Panc1 (cell line): ENCODE data around the gene OR51B4. TPM values are rescaled to one million over a fixed set of nuclear protein-coding genes. Genes with fewer than 3 reads are reported as not detected.

ENCODE experiments used
- ATAC-seq: fragments of 200-7000 bp; cut with Tn5 transposase; 2 replicates; pipeline ENCODE4 v1.9.1; 2020; ENCODE audit warnings: mild to moderate bottlenecking, moderate library complexity
- BruUV-seq: library from RNA; stranded (reverse); fragments of 400-500 nt; replicated peaks from 2 replicates; lab custom pipeline; 2021; lab: Mats Ljungman, UMichigan
- CTCF ChIA-PET: fragments of 300-600 bp; sonication (Branson Sonifier 250); formaldehyde crosslinking; loops from one replicate; lab custom pipeline; 2022; ENCODE audit warnings: antibody characterized with exemption; lab: Charles Lee
- POLR2A ChIA-PET: fragments of 300-600 bp; sonication (Branson Sonifier 250); formaldehyde crosslinking; loops from one replicate; lab custom pipeline; 2022; ENCODE audit warnings: antibody characterized with exemption; lab: Charles Lee
- DNase-seq: peaks from one replicate; pipeline ENCODE4 v3.0.0-alpha.2; 2010; ENCODE audit warnings: low read depth, low spot score
- H3K27ac ChIP-seq: 2 replicates; pipeline ENCODE4 v1.5.1; 2011; ENCODE audit warnings: mild to moderate bottlenecking, low read length, inconsistent platforms
- H3K27me3 ChIP-seq: fragments of 200-500 bp; sonication (Bioruptor generic); 2 replicates; pipeline ENCODE4 v1.6.0; 2014; ENCODE audit warnings: low read length, inconsistent platforms; ENCODE audit not compliant: control insufficient read depth, insufficient read depth
- H3K36me3 ChIP-seq: fragments of 200-500 bp; sonication (Bioruptor generic); 2 replicates; pipeline ENCODE4 v1.5.1; 2014; ENCODE audit warnings: inconsistent platforms, mild to moderate bottlenecking, low read length, moderate library complexity; ENCODE audit not compliant: control insufficient read depth, insufficient read depth
- H3K4me1 ChIP-seq: 2 replicates; pipeline ENCODE4 v1.5.1; 2011; ENCODE audit warnings: inconsistent platforms, mild to moderate bottlenecking, low read length, moderate library complexity; ENCODE audit not compliant: control insufficient read depth, insufficient read depth
- H3K4me3 ChIP-seq, 2 experiments: 2 replicates each; pipeline ENCODE4 v1.5.1; 2011 to 2012; ENCODE audit warnings: low read depth in 2 of 2, low read length in 2 of 2, mild to moderate bottlenecking in 2 of 2, inconsistent platforms in 1 of 2, moderate library complexity in 1 of 2
- H3K9me3 ChIP-seq: fragments of 200-500 bp; sonication (Bioruptor generic); 2 replicates; pipeline ENCODE4 v1.5.1; 2014; ENCODE audit warnings: low read depth, mild to moderate bottlenecking, inconsistent platforms, low read length, moderate library complexity; ENCODE audit not compliant: control insufficient read depth, insufficient read depth
- CTCF ChIP-seq: fragments of 450-650 bp; IDR thresholded peaks from 2 replicates; pipeline ENCODE4 v1.5.1; 2017; ENCODE audit warnings: mild to moderate bottlenecking
- POLR2AphosphoS5 ChIP-seq: IDR thresholded peaks from 2 replicates; pipeline ENCODE4 v1.6.1; 2012; ENCODE audit warnings: mild to moderate bottlenecking, low read depth, low read length, moderate library complexity
- REST ChIP-seq, 2 experiments: IDR thresholded peaks; 2 replicates each; pipeline ENCODE4 v1.6.1; 2011 to 2012; ENCODE audit warnings: low read depth in 2 of 2, control low read depth in 1 of 2, low read length in 1 of 2, mild to moderate bottlenecking in 1 of 2, moderate library complexity in 1 of 2; ENCODE audit not compliant: insufficient read depth in 1 of 2
- SIN3A ChIP-seq: IDR thresholded peaks from 2 replicates; pipeline ENCODE4 v1.6.1; 2012; ENCODE audit warnings: low read depth, mild to moderate bottlenecking, low read length, moderate library complexity, borderline replicate concordance; ENCODE audit not compliant: insufficient read depth
- TCF7L2 ChIP-seq: IDR thresholded peaks from 2 replicates; pipeline ENCODE4 v1.6.1; 2011; ENCODE audit warnings: mild to moderate bottlenecking, low read depth, low read length, inconsistent platforms
- in situ Hi-C: cut with HindIII; loops from 2 replicates; pipeline ENCODE4 v1.10.0; 2016; ENCODE audit warnings: low sequenced_read_pairs, low pct_unique_long_range_greater_than_20kb
- intact Hi-C: fragments of 100-400 bp; cut with micrococcal nuclease; formaldehyde crosslinking; loops from one replicate; pipeline ENCODE4 v1.10.0; 2022; ENCODE audit not compliant: unreplicated experiment
- total RNA-seq: library from RNA; stranded (reverse); gene quantifications from one replicate; pipeline ENCODE4 v1.2.1, GENCODE V29; 2021; ENCODE audit not compliant: unreplicated experiment

The OR51B4 gene
- total RNA-seq, 1 experiment from 2014 or later = not detected

GRCh38 chr11:5252192-5252918 lies 49.4 kb downstream of the OR51B4 start:
- DNase-seq = no peak
- ChIA-PET POLR2A (no interaction called here), CTCF (no interaction called here)
- no peaks in the 10 kb centered on the region for H3K4me1 ChIP-seq
- TF ChIP-seq REST (IDR thresholded peaks at IDR 0.05; ENCODE audit: insufficient read depth in 1 of 2, low read depth in 2 of 2, low read length in 1 of 2) = no peak
- TF ChIP-seq POLR2AphosphoS5 = no peak
- no peak for TF ChIP-seq SIN3A
- no peak for TF ChIP-seq CTCF
- TF ChIP-seq TCF7L2 = no peak
- H3K27me3 ChIP-seq = no peaks in the 10 kb centered on the region
- no TSS peak for BruUV-seq
- ATAC-seq = no peak
- no peak overlapping the region for H3K27ac ChIP-seq
- H3K9me3 ChIP-seq = no peaks in the 10 kb centered on the region
- H3K36me3 ChIP-seq = no peaks in the 10 kb centered on the region
- intact Hi-C loops = no loop called here
- in situ Hi-C loops = no loop called here
- no peak overlapping the region for H3K4me3 ChIP-seq

DNA sequence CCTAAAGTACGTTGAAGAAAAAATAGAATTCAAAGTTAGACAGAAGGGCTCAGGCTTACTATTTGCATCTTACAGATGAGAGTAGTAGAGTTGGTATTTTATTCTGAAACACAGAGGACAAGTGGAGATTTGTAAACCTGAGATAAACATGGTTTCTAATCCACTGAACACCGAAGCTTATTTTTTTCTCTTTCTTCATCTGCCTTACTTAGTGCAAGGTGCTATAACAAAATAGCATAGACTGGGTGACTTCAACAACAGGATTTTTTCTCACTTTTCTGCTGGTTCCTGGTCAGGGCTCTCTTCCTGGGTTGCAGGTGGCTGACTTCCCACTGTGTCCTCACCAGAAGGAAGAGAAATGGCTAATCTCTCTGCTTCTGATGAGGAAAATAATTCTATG lies 50.0 kb downstream of the OR51B4 start:
- BruUV-seq = no TSS peak
- no peaks in the 10 kb centered on the region for H3K4me1 ChIP-seq
- ChIA-PET CTCF (no interaction called here), POLR2A (no interaction called here)
- no peak overlapping the region for H3K27ac ChIP-seq
- in situ Hi-C loops (no loop called here), intact Hi-C loops (no loop called here)
- H3K9me3 ChIP-seq = no peaks in the 10 kb centered on the region
- TF ChIP-seq TCF7L2 (no peak), REST (IDR thresholded peaks at IDR 0.05; ENCODE audit: insufficient read depth in 1 of 2, low read depth in 2 of 2, low read length in 1 of 2) (no peak), CTCF (no peak), SIN3A (no peak), POLR2AphosphoS5 (no peak)
- ATAC-seq (no peak), DNase-seq (no peak)
- H3K27me3 ChIP-seq = no peaks in the 10 kb centered on the region
- no peak overlapping the region for H3K4me3 ChIP-seq
- no peaks in the 10 kb centered on the region for H3K36me3 ChIP-seq
